K562 (cell line): Measurements from ENCODE around the gene TELO2.

Experiments used
- CBX1 ChIP-seq: sonication (generic); IDR thresholded peaks from 2 replicates; pipeline ENCODE4 v1.6.1; 2016; ENCODE audit warnings: antibody characterized with exemption, low read depth, mild to moderate bottlenecking
- CTCF ChIP-seq, 3 experiments: IDR thresholded peaks in 2 of 3; conservative IDR thresholded peaks in 1 of 3; 2 replicates each; pipeline ENCODE4 v1.5.1; 2011 to 2012; ENCODE audit warnings: low read length in 3 of 3, mild to moderate bottlenecking in 3 of 3, control low read depth in 2 of 3, improper control_type of control experiment in 1 of 3, inconsistent platforms in 1 of 3, low read depth in 1 of 3, mixed read lengths in 1 of 3, moderate library complexity in 1 of 3; ENCODE audit not compliant: insufficient read depth in 2 of 3
- E2F4 ChIP-seq: sonication (generic); formaldehyde crosslinking; IDR thresholded peaks from 2 replicates; pipeline ENCODE4 v1.8.0; 2022; ENCODE audit warnings: mild to moderate bottlenecking, low read depth, missing genetic modification reagents
- SREBF1 ChIP-seq: fragments of 150-350 bp; IDR thresholded peaks from 2 replicates; pipeline ENCODE4 v1.6.1; 2014; ENCODE audit warnings: antibody characterized with exemption, low read depth, low read length, borderline replicate concordance

GRCh38 chr16:1461146-1461545 is 32.0 kb upstream of the TELO2 start:
- no peak for TF ChIP-seq CTCF (IDR thresholded peaks at IDR 0.05 in 2 of 3, conservative IDR thresholded peaks at IDR 0.05 in 1 of 3; ENCODE audit: insufficient read depth in 2 of 3, low read depth in 1 of 3, low read length in 3 of 3)
- no peak for TF ChIP-seq SREBF1
- TF ChIP-seq E2F4: no peak
- no peak for TF ChIP-seq CBX1
